PC-9 (cell line): Measurements from ENCODE around the gene GDE1. TPM values are rescaled to one million over a fixed set of nuclear protein-coding genes. Genes with fewer than 3 reads are reported as not detected.
A peak's percentile ranks its signal among the peaks of the same experiment; 100 is the strongest.

Experiments
- BruUV-seq: library from RNA; stranded (reverse); fragments of 400-500 nt; replicated peaks from 2 replicates; lab custom pipeline; 2021; lab: Mats Ljungman, UMichigan
- CTCF ChIA-PET: fragments of 300-600 bp; sonication (Branson Sonifier 250); formaldehyde crosslinking; loops from one replicate; lab custom pipeline; 2022; ENCODE audit warnings: antibody characterized with exemption; lab: Charles Lee
- POLR2A ChIA-PET: fragments of 300-600 bp; sonication (Branson Sonifier 250); formaldehyde crosslinking; loops from one replicate; lab custom pipeline; 2022; ENCODE audit warnings: antibody characterized with exemption; ENCODE audit not compliant: unreplicated experiment; lab: Charles Lee
- DNase-seq, 2 experiments: peaks; one replicate each; pipeline versions ENCODE4 v3.0.0 to v3.0.0-alpha.2; 2015 to 2022; ENCODE audit warnings: mixed read lengths in 1 of 2
- H2AFZ ChIP-seq: fragments of 200-600 bp; sonication (generic); 2 replicates; pipeline ENCODE4 v1.8.1; 2017; ENCODE audit warnings: antibody characterized with exemption
- H3F3A ChIP-seq: fragments of 200-600 bp; sonication (generic); 2 replicates; pipeline ENCODE4 v1.8.1; 2017; ENCODE audit warnings: antibody characterized with exemption, mild to moderate bottlenecking, low read depth; ENCODE audit not compliant: insufficient read depth
- H3K27ac ChIP-seq: fragments of 200-600 bp; sonication (generic); 2 replicates; pipeline ENCODE4 v1.6.1; 2016; ENCODE audit warnings: mixed run types
- H3K27me3 ChIP-seq: fragments of 200-600 bp; sonication (generic); 2 replicates; pipeline ENCODE4 v1.6.1; 2016; ENCODE audit warnings: low read depth, mixed run types; ENCODE audit not compliant: insufficient read depth
- H3K36me3 ChIP-seq: fragments of 200-600 bp; sonication (generic); 2 replicates; pipeline ENCODE4 v1.6.1; 2016; ENCODE audit warnings: low read depth, mixed run types
- H3K4me1 ChIP-seq: fragments of 200-600 bp; sonication (generic); replicated peaks from 2 replicates; pipeline ENCODE4 v1.6.1; 2016; ENCODE audit warnings: mixed run types; ENCODE audit not compliant: insufficient read depth
- H3K4me2 ChIP-seq: fragments of 200-600 bp; sonication (generic); 2 replicates; pipeline ENCODE4 v1.6.1; 2017; ENCODE audit warnings: mixed run types
- H3K4me3 ChIP-seq: fragments of 200-600 bp; sonication (generic); 2 replicates; pipeline ENCODE4 v1.6.1; 2016; ENCODE audit warnings: mixed run types
- H3K79me2 ChIP-seq: fragments of 200-600 bp; sonication (generic); 2 replicates; pipeline ENCODE4 v1.6.1; 2017; ENCODE audit warnings: low read depth, mixed run types
- H3K9me2 ChIP-seq: fragments of 200-600 bp; sonication (generic); 2 replicates; pipeline ENCODE4 v1.8.1; 2017; ENCODE audit warnings: mild to moderate bottlenecking; ENCODE audit not compliant: insufficient read depth
- H3K9me3 ChIP-seq: fragments of 200-600 bp; sonication (generic); 2 replicates; pipeline ENCODE4 v1.8.1; 2016; ENCODE audit warnings: low read depth; ENCODE audit not compliant: insufficient read depth
- H4K20me1 ChIP-seq: fragments of 200-600 bp; sonication (generic); 2 replicates; pipeline ENCODE4 v1.8.1; 2017; ENCODE audit not compliant: insufficient read depth
- EZH2 ChIP-seq: fragments of 200-600 bp; sonication (generic); IDR thresholded peaks from 2 replicates; pipeline ENCODE4 v1.8.0; 2017; ENCODE audit warnings: antibody characterized with exemption, low read depth
- intact Hi-C: fragments of 100-400 bp; cut with micrococcal nuclease; formaldehyde crosslinking; loops from one replicate; pipeline ENCODE4 v1.10.0; 2022; ENCODE audit not compliant: unreplicated experiment
- total RNA-seq: library from RNA; stranded (reverse); gene quantifications from 2 replicates; pipeline ENCODE4 v1.2.3, GENCODE V29; 2021
- TF ChIP-seq, protein P1 (sequence below): fragments of 200-600 bp; sonication (generic); conservative IDR thresholded peaks from 2 replicates; pipeline ENCODE4 v1.6.1; 2017; ENCODE audit warnings: mixed run types, antibody characterized with exemption, mild to moderate bottlenecking, moderate library complexity

GDE1 gene
- total RNA-seq, 1 experiment from 2014 or later: 154 TPM

DNA sequence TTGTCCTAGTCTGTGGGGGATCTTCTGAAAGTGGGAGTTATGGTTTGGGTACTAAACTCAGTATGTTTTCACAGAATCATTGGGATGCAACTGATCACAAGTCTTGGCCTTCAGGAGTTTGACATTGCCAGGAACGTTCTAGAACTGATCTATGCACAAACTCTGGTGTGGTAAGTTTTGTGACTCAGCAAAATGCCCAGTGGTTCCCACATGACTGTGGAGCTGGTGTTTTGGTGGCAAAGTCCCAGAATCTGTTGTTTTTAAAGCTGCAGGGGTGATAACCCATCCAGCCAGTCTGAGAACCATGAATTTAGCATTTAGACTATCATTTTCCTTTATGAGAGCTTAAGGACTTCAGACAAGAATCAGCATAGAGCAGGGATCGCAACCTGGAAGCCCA lies 40.6 kb downstream of the GDE1 start:
- no peak for DNase-seq
- Histone ChIP-seq H4K20me1 (no peaks in the 10 kb centered on the region), H3K4me3 (no peak overlapping the region), H3K36me3 (peaks cover 55% of the 10 kb centered on the region), H3K9me2 (no peaks in the 10 kb centered on the region; the same call in 1 of the 2 replicates), H3K4me1 (peaks cover 37% of the 10 kb centered on the region), H2AFZ (no peak overlapping the region), H3F3A (peaks cover 30% of the 10 kb centered on the region), H3K27me3 (no peaks in the 10 kb centered on the region), H3K4me2 (peak overlapping the region; percentile 45), H3K27ac (peak overlapping the region; percentile 84), H3K9me3 (no peaks in the 10 kb centered on the region; the same call in 1 of the 2 replicates), H3K79me2 (no peaks in the 10 kb centered on the region; the same call in 1 of the 2 replicates)
- ChIA-PET CTCF (no interaction called here), POLR2A (no interaction called here)
- BruUV-seq: no TSS peak
- no peak for TF ChIP-seq EZH2
- TF ChIP-seq, protein P1, sequence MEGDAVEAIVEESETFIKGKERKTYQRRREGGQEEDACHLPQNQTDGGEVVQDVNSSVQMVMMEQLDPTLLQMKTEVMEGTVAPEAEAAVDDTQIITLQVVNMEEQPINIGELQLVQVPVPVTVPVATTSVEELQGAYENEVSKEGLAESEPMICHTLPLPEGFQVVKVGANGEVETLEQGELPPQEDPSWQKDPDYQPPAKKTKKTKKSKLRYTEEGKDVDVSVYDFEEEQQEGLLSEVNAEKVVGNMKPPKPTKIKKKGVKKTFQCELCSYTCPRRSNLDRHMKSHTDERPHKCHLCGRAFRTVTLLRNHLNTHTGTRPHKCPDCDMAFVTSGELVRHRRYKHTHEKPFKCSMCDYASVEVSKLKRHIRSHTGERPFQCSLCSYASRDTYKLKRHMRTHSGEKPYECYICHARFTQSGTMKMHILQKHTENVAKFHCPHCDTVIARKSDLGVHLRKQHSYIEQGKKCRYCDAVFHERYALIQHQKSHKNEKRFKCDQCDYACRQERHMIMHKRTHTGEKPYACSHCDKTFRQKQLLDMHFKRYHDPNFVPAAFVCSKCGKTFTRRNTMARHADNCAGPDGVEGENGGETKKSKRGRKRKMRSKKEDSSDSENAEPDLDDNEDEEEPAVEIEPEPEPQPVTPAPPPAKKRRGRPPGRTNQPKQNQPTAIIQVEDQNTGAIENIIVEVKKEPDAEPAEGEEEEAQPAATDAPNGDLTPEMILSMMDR: no peak
- intact Hi-C loops: no loop called here

DNA sequence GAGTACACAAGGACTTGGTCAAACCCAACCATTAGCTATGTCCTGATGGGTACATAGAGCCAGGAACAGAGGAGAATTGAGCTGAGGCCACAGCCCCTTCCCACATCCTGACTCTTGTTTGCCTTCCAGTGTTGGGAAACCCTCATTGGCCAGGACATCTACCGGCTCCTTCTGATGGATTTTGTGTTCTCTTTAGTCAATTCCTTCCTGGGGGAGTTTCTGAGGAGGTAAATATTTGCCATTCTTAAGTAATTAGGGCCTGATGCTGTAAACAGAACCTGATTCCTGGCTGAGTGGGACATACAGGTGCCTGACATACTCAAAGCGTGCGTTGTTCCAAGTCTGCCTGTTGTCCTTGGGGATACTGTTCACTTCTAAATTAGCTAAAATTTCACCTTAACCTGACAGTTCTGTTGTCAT lies 42.6 kb downstream of the GDE1 start:
- peak in 1 of 2 experiments; percentile 73 for DNase-seq
- H3K27ac ChIP-seq: peak overlapping the region; percentile 84
- peaks cover 30% of the 10 kb centered on the region for H3F3A ChIP-seq
- no peaks in the 10 kb centered on the region for H3K27me3 ChIP-seq
- H3K36me3 ChIP-seq: peaks cover 56% of the 10 kb centered on the region
- no peaks in the 10 kb centered on the region; the same call in 1 of the 2 replicates for H3K79me2 ChIP-seq
- peak overlapping the region; percentile 45 for H3K4me2 ChIP-seq
- H3K4me1 ChIP-seq: peaks cover 37% of the 10 kb centered on the region
- no peak for TF ChIP-seq EZH2
- TF ChIP-seq, protein P1: no peak
- no peaks in the 10 kb centered on the region; the same call in 1 of the 2 replicates for H3K9me2 ChIP-seq
- no peak overlapping the region for H3K4me3 ChIP-seq
- H3K9me3 ChIP-seq: no peaks in the 10 kb centered on the region; the same call in 1 of the 2 replicates
- no peak overlapping the region for H2AFZ ChIP-seq
- ChIA-PET CTCF (no interaction called here), POLR2A (no interaction called here)
- no TSS peak for BruUV-seq
- intact Hi-C loops: no loop called here
- H4K20me1 ChIP-seq: no peaks in the 10 kb centered on the region

DNA sequence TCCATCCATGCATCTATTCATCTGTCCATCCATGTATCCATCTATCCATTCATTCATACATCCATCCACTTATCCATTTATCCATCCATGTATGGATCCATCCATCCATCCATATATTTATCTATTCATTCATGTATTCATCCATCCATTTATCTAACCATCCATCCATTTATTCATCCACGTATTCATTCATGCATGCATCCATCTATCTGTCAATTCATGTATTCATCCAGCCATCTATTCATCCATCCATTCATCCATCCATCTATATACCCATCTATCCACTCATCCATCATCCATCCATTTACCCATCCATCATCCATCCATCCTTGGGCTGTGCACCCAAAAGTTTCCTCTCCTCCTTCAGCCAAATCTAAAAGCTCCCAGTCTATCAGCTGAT lies 43.4 kb downstream of the GDE1 start:
- peaks cover 37% of the 10 kb centered on the region for H3K4me1 ChIP-seq
- no peak overlapping the region for H3K4me3 ChIP-seq
- no peaks in the 10 kb centered on the region for H4K20me1 ChIP-seq
- intact Hi-C loops: no loop called here
- peak overlapping the region; percentile 84 for H3K27ac ChIP-seq
- no peaks in the 10 kb centered on the region; the same call in 1 of the 2 replicates for H3K9me3 ChIP-seq
- H3K36me3 ChIP-seq: peaks cover 52% of the 10 kb centered on the region
- no peaks in the 10 kb centered on the region; the same call in 1 of the 2 replicates for H3K79me2 ChIP-seq
- POLR2A ChIA-PET: interaction anchor here (0.6 kb wide), 1 partner anchor 386 kb away, joined by 3 read pairs; no protein-coding TSS in a partner anchor
- peaks cover 30% of the 10 kb centered on the region for H3F3A ChIP-seq
- H3K9me2 ChIP-seq: no peaks in the 10 kb centered on the region; the same call in 1 of the 2 replicates
- peak overlapping the region; percentile 45 for H3K4me2 ChIP-seq
- DNase-seq: no peak
- CTCF ChIA-PET: no interaction called here
- BruUV-seq: no TSS peak
- no peak overlapping the region for H2AFZ ChIP-seq
- no peaks in the 10 kb centered on the region for H3K27me3 ChIP-seq
- no peak for TF ChIP-seq EZH2
- TF ChIP-seq, protein P1: no peak
